PC-3 (cell line): ENCODE data around the gene TCHH.

Source experiments
- EZH2phosphoT487 ChIP-seq: fragments of 300-600 bp; sonication (generic); IDR thresholded peaks from 2 replicates; pipeline ENCODE4 v1.6.1; 2018; ENCODE audit warnings: mild to moderate bottlenecking, antibody characterized with exemption, low read length, borderline replicate concordance
- TF ChIP-seq, protein P1 (sequence below): fragments of 300-600 bp; sonication (generic); conservative IDR thresholded peaks from 2 replicates; pipeline ENCODE4 v1.5.1; 2017; ENCODE audit warnings: antibody characterized with exemption, low read depth, mild to moderate bottlenecking, low read length

DNA sequence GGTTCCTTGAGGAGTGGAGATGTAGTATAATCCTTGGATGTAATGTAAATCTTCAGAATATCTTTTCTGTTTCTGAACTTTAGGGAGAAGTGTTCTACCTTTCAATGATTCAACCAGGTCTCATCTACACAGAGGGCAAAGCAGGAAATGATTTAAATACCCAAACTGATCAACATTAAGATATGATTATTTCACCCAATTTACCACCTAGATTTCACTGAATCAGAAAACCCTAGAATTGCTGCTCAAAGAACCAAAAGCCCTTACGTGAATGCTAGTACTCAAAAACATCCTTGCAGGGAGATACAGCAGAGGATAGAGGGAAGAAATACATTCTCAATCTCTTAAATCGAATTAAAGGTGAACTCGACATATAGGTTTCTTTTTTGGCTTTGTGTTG lies 38.8 kb upstream of the TCHH start:
- TF ChIP-seq, protein P1, sequence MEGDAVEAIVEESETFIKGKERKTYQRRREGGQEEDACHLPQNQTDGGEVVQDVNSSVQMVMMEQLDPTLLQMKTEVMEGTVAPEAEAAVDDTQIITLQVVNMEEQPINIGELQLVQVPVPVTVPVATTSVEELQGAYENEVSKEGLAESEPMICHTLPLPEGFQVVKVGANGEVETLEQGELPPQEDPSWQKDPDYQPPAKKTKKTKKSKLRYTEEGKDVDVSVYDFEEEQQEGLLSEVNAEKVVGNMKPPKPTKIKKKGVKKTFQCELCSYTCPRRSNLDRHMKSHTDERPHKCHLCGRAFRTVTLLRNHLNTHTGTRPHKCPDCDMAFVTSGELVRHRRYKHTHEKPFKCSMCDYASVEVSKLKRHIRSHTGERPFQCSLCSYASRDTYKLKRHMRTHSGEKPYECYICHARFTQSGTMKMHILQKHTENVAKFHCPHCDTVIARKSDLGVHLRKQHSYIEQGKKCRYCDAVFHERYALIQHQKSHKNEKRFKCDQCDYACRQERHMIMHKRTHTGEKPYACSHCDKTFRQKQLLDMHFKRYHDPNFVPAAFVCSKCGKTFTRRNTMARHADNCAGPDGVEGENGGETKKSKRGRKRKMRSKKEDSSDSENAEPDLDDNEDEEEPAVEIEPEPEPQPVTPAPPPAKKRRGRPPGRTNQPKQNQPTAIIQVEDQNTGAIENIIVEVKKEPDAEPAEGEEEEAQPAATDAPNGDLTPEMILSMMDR = no peak
- no peak for TF ChIP-seq EZH2phosphoT487
